ENCODE measurements around the gene TBC1D9B. TPM values are rescaled to one million over a fixed set of nuclear protein-coding genes. Genes with fewer than 3 reads are reported as not detected.

Gene TBC1D9B
- total RNA-seq, 1 experiment from 2014 or later, result 70.9 TPM

DNA sequence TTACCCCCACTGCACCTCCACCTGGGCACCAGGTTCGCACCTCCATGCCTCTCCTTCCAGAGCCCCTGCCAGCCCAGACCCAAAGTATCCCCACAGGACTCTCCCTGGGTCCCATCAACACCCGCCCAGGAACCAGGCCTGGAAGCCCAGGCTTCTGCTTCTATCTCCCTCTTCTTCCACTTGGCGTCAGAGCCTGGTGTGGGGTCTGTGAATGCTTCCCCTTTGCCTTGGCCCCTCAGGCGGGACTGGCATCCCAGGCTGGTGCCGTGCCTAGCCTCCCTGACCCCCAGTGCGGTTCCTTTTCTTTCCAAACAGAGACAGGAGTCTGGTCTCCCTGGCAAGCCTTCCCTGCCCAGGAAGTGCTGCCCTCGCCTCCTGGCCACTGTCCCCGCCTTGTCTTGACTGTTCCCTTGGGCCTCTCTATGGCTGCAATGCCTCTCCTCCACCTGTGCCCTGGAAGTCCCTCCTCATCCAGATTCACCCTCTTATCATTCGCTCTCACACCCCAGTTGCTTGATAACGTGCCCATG lies 7.8 kb upstream of the TBC1D9B start:
- TF ChIP-seq AFF4 (CRISPR knock-in tag; IDR thresholded peaks at IDR 0.05; ENCODE audit: borderline replicate concordance) (no peak), TEAD1 (CRISPR knock-in tag; IDR thresholded peaks at IDR 0.05) (no peak), CBFB (CRISPR knock-in tag; IDR thresholded peaks at IDR 0.05; ENCODE audit: low read depth) (no peak), HMGXB4 (CRISPR knock-in tag; IDR thresholded peaks at IDR 0.05) (no peak), SOX15 (CRISPR knock-in tag; IDR thresholded peaks at IDR 0.05) (no peak), GRHL2 (CRISPR knock-in tag; IDR thresholded peaks at IDR 0.05; ENCODE audit: insufficient replicate concordance, severe bottlenecking) (no peak), MXD4 (CRISPR knock-in tag; IDR thresholded peaks at IDR 0.05; ENCODE audit: borderline replicate concordance) (no peak), FOXK1 (CRISPR knock-in tag; IDR thresholded peaks at IDR 0.05) (no peak), EMX1 (CRISPR knock-in tag; IDR thresholded peaks at IDR 0.05) (no peak), ZNF138 (CRISPR knock-in tag; conservative IDR thresholded peaks at IDR 0.05) (no peak)
- POLR2A ChIA-PET, result no interaction called here
- no peaks in the 10 kb centered on the region for H3K36me3 Mint-ChIP-seq
- CTCF ChIA-PET, result no interaction called here
- H3K27ac Mint-ChIP-seq, result no peak overlapping the region; the same call in 1 of the 2 replicates
- H3K4me1 Mint-ChIP-seq, result peaks cover 27% of the 10 kb centered on the region
- no peak for ATAC-seq
- H3K4me3 Mint-ChIP-seq, result no peak overlapping the region
- peaks cover 3% of the 10 kb centered on the region; the same call in 1 of the 2 replicates for H3K27me3 Mint-ChIP-seq (ENCODE audit: low read depth)
- no peak for DNase-seq (ENCODE audit: low spot score)
- no peaks in the 10 kb centered on the region for H3K9me3 Mint-ChIP-seq

DNA sequence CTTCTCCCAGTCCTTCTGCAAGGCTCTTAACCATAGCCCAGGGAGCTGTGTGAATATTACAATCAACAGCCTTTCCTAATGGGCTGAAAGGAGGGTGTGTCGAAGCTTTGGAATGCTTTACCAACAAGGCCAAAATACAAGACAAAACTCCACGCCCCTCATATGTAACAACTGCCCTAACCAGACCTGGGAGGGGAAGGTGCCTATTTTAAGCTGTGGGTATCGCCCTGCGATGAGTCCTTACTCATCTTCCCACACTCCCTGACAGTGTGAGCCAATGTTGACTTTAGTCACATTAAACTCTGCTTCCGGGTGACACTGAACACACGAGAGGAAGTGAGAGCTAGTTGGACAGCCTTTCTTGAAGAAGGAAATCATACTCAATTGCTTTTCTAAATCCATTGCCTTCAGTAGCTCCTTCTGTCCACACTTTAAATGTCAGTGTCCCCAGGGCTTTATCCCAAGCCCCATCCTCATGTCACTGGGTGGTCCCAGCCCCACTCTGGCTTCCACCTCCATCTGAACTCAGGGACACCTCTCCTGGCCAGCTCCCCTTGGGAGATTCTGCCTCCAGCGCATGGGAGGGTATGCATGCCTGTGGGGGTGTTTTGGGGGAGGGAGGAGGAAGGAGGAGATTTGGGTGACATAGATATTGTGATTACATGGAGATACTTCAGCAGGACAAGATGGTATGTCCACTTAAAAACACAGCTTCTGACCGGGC lies 6.5 kb upstream of the TBC1D9B start:
- Mint-ChIP-seq H3K27me3 (ENCODE audit: low read depth) (peaks cover 3% of the 10 kb centered on the region; the same call in 1 of the 2 replicates), H3K27ac (no peak overlapping the region), H3K36me3 (no peaks in the 10 kb centered on the region), H3K9me3 (no peaks in the 10 kb centered on the region), H3K4me3 (no peak overlapping the region), H3K4me1 (peaks cover 23% of the 10 kb centered on the region)
- TF ChIP-seq AR (CRISPR knock-in tag; IDR thresholded peaks at IDR 0.05), result no peak
- TF ChIP-seq GABPB1 (CRISPR knock-in tag; IDR thresholded peaks at IDR 0.05), result peak; percentile 28; the same call in 1 of the 2 replicates
- no peak for TF ChIP-seq SOX15 (CRISPR knock-in tag; IDR thresholded peaks at IDR 0.05)
- ATAC-seq (no peak), DNase-seq (ENCODE audit: low spot score) (no peak)
- ChIA-PET POLR2A (no interaction called here), CTCF (interaction anchor here (1.0 to 1.3 kb wide), 3 partner anchors 77 to 402 kb away, joined by 3 read pairs; no protein-coding TSS in a partner anchor)

GRCh38 chr5:179913461-179913860 lies 5.8 kb upstream of the TBC1D9B start:
- TF ChIP-seq STAT6 (CRISPR knock-in tag; conservative IDR thresholded peaks at IDR 0.05; ENCODE audit: low read depth), result no peak
- Mint-ChIP-seq H3K27me3 (ENCODE audit: low read depth) (peaks cover 3% of the 10 kb centered on the region; the same call in 1 of the 2 replicates), H3K4me3 (no peak overlapping the region), H3K27ac (no peak overlapping the region), H3K36me3 (no peaks in the 10 kb centered on the region), H3K9me3 (no peaks in the 10 kb centered on the region), H3K4me1 (peaks cover 23% of the 10 kb centered on the region)
- ATAC-seq (no peak), DNase-seq (ENCODE audit: low spot score) (no peak)
- CTCF ChIA-PET, result interaction anchor here (0.7 to 1.3 kb wide), 3 partner anchors 9 to 402 kb away, joined by 3 read pairs; no protein-coding TSS in a partner anchor
- POLR2A ChIA-PET, result no interaction called here
